Panc1 (cell line): ENCODE data around the gene CRELD2. TPM values are rescaled to one million over a fixed set of nuclear protein-coding genes. Genes with fewer than 3 reads are reported as not detected.

Experiments used
- ATAC-seq: fragments of 200-7000 bp; cut with Tn5 transposase; 2 replicates; pipeline ENCODE4 v1.9.1; 2020; ENCODE audit warnings: mild to moderate bottlenecking, moderate library complexity
- BruUV-seq: library from RNA; stranded (reverse); fragments of 400-500 nt; replicated peaks from 2 replicates; lab custom pipeline; 2021; lab: Mats Ljungman, UMichigan
- CTCF ChIA-PET: fragments of 300-600 bp; sonication (Branson Sonifier 250); formaldehyde crosslinking; loops from one replicate; lab custom pipeline; 2022; ENCODE audit warnings: antibody characterized with exemption; lab: Charles Lee
- POLR2A ChIA-PET: fragments of 300-600 bp; sonication (Branson Sonifier 250); formaldehyde crosslinking; loops from one replicate; lab custom pipeline; 2022; ENCODE audit warnings: antibody characterized with exemption; lab: Charles Lee
- DNase-seq: peaks from one replicate; pipeline ENCODE4 v3.0.0-alpha.2; 2010; ENCODE audit warnings: low read depth, low spot score
- H3K27ac ChIP-seq: 2 replicates; pipeline ENCODE4 v1.5.1; 2011; ENCODE audit warnings: mild to moderate bottlenecking, low read length, inconsistent platforms
- H3K27me3 ChIP-seq: fragments of 200-500 bp; sonication (Bioruptor generic); 2 replicates; pipeline ENCODE4 v1.6.0; 2014; ENCODE audit warnings: low read length, inconsistent platforms; ENCODE audit not compliant: control insufficient read depth, insufficient read depth
- H3K36me3 ChIP-seq: fragments of 200-500 bp; sonication (Bioruptor generic); 2 replicates; pipeline ENCODE4 v1.5.1; 2014; ENCODE audit warnings: inconsistent platforms, mild to moderate bottlenecking, low read length, moderate library complexity; ENCODE audit not compliant: control insufficient read depth, insufficient read depth
- H3K4me1 ChIP-seq: 2 replicates; pipeline ENCODE4 v1.5.1; 2011; ENCODE audit warnings: inconsistent platforms, mild to moderate bottlenecking, low read length, moderate library complexity; ENCODE audit not compliant: control insufficient read depth, insufficient read depth
- H3K4me3 ChIP-seq, 2 experiments: 2 replicates each; pipeline ENCODE4 v1.5.1; 2011 to 2012; ENCODE audit warnings: low read depth in 2 of 2, low read length in 2 of 2, mild to moderate bottlenecking in 2 of 2, inconsistent platforms in 1 of 2, moderate library complexity in 1 of 2
- H3K9me3 ChIP-seq: fragments of 200-500 bp; sonication (Bioruptor generic); 2 replicates; pipeline ENCODE4 v1.5.1; 2014; ENCODE audit warnings: low read depth, mild to moderate bottlenecking, inconsistent platforms, low read length, moderate library complexity; ENCODE audit not compliant: control insufficient read depth, insufficient read depth
- CTCF ChIP-seq: fragments of 450-650 bp; IDR thresholded peaks from 2 replicates; pipeline ENCODE4 v1.5.1; 2017; ENCODE audit warnings: mild to moderate bottlenecking
- POLR2AphosphoS5 ChIP-seq: IDR thresholded peaks from 2 replicates; pipeline ENCODE4 v1.6.1; 2012; ENCODE audit warnings: mild to moderate bottlenecking, low read depth, low read length, moderate library complexity
- SIN3A ChIP-seq: IDR thresholded peaks from 2 replicates; pipeline ENCODE4 v1.6.1; 2012; ENCODE audit warnings: low read depth, mild to moderate bottlenecking, low read length, moderate library complexity, borderline replicate concordance; ENCODE audit not compliant: insufficient read depth
- TCF7L2 ChIP-seq: IDR thresholded peaks from 2 replicates; pipeline ENCODE4 v1.6.1; 2011; ENCODE audit warnings: mild to moderate bottlenecking, low read depth, low read length, inconsistent platforms
- in situ Hi-C: cut with HindIII; loops from 2 replicates; pipeline ENCODE4 v1.10.0; 2016; ENCODE audit warnings: low sequenced_read_pairs, low pct_unique_long_range_greater_than_20kb
- intact Hi-C: fragments of 100-400 bp; cut with micrococcal nuclease; formaldehyde crosslinking; loops from one replicate; pipeline ENCODE4 v1.10.0; 2022; ENCODE audit not compliant: unreplicated experiment
- total RNA-seq: library from RNA; stranded (reverse); gene quantifications from one replicate; pipeline ENCODE4 v1.2.1, GENCODE V29; 2021; ENCODE audit not compliant: unreplicated experiment
- TF ChIP-seq, protein P1 (sequence below), 2 experiments: IDR thresholded peaks; 2 replicates each; pipeline ENCODE4 v1.6.1; 2011 to 2012; ENCODE audit warnings: low read depth in 2 of 2, control low read depth in 1 of 2, low read length in 1 of 2, mild to moderate bottlenecking in 1 of 2, moderate library complexity in 1 of 2; ENCODE audit not compliant: insufficient read depth in 1 of 2

CRELD2 gene
- total RNA-seq, 1 experiment from 2014 or later, result 59.7 TPM

GRCh38 chr22:49909476-49910205 is 8.8 kb upstream of the CRELD2 start:
- in situ Hi-C loops (no loop called here), intact Hi-C loops (no loop called here)
- H3K4me3 ChIP-seq, result no peak overlapping the region
- DNase-seq (no peak), ATAC-seq (no peak)
- H3K9me3 ChIP-seq, result no peaks in the 10 kb centered on the region
- TF ChIP-seq, protein P1, sequence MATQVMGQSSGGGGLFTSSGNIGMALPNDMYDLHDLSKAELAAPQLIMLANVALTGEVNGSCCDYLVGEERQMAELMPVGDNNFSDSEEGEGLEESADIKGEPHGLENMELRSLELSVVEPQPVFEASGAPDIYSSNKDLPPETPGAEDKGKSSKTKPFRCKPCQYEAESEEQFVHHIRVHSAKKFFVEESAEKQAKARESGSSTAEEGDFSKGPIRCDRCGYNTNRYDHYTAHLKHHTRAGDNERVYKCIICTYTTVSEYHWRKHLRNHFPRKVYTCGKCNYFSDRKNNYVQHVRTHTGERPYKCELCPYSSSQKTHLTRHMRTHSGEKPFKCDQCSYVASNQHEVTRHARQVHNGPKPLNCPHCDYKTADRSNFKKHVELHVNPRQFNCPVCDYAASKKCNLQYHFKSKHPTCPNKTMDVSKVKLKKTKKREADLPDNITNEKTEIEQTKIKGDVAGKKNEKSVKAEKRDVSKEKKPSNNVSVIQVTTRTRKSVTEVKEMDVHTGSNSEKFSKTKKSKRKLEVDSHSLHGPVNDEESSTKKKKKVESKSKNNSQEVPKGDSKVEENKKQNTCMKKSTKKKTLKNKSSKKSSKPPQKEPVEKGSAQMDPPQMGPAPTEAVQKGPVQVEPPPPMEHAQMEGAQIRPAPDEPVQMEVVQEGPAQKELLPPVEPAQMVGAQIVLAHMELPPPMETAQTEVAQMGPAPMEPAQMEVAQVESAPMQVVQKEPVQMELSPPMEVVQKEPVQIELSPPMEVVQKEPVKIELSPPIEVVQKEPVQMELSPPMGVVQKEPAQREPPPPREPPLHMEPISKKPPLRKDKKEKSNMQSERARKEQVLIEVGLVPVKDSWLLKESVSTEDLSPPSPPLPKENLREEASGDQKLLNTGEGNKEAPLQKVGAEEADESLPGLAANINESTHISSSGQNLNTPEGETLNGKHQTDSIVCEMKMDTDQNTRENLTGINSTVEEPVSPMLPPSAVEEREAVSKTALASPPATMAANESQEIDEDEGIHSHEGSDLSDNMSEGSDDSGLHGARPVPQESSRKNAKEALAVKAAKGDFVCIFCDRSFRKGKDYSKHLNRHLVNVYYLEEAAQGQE (IDR thresholded peaks at IDR 0.05; ENCODE audit: insufficient read depth in 1 of 2, low read depth in 2 of 2, low read length in 1 of 2), result no peak
- TF ChIP-seq POLR2AphosphoS5, result no peak
- no peak for TF ChIP-seq SIN3A
- no peak for TF ChIP-seq CTCF
- no peak for TF ChIP-seq TCF7L2
- ChIA-PET POLR2A (no interaction called here), CTCF (no interaction called here)
- no TSS peak for BruUV-seq
- no peaks in the 10 kb centered on the region for H3K27me3 ChIP-seq
- no peaks in the 10 kb centered on the region for H3K36me3 ChIP-seq
- H3K4me1 ChIP-seq, result no peaks in the 10 kb centered on the region
- no peak overlapping the region for H3K27ac ChIP-seq

- in situ Hi-C loops, result no loop called here
- ATAC-seq (no peak), DNase-seq (no peak)
- intact Hi-C loops, result no loop called here
- Histone ChIP-seq H3K27me3 (no peaks in the 10 kb centered on the region), H3K9me3 (no peaks in the 10 kb centered on the region), H3K4me1 (no peaks in the 10 kb centered on the region), H3K27ac (no peak overlapping the region), H3K36me3 (no peaks in the 10 kb centered on the region), H3K4me3 (no peak overlapping the region)
- no peak for TF ChIP-seq CTCF
- TF ChIP-seq POLR2AphosphoS5, result no peak
- TF ChIP-seq, protein P1 (IDR thresholded peaks at IDR 0.05; ENCODE audit: insufficient read depth in 1 of 2, low read depth in 2 of 2, low read length in 1 of 2), result no peak
- TF ChIP-seq SIN3A, result no peak
- no peak for TF ChIP-seq TCF7L2
- no TSS peak for BruUV-seq
- POLR2A ChIA-PET, result no interaction called here
- CTCF ChIA-PET, result interaction anchor here (0.6 kb wide), 1 partner anchor 15 kb away, joined by 4 read pairs; no protein-coding TSS in a partner anchor
Observed at GRCh38 chr22:49910229-49911155, 7.9 kb upstream of the CRELD2 start.
